Nephron progenitor cell (in vitro differentiated cells): Measurements from ENCODE around the gene FANCI.

ENCODE experiments used
- DNase-seq: peaks from one replicate; pipeline ENCODE4 v3.0.0; 2021
- H3K27ac Mint-ChIP-seq: 2 replicates; pipeline ENCODE4 v1.8.0; 2021; ENCODE audit warnings: mild to moderate bottlenecking, moderate library complexity, mixed read lengths
- H3K27me3 Mint-ChIP-seq: 2 replicates; pipeline ENCODE4 v1.8.0; 2021; ENCODE audit warnings: mild to moderate bottlenecking, low read depth, mixed read lengths; ENCODE audit not compliant: poor library complexity
- H3K36me3 Mint-ChIP-seq: 2 replicates; pipeline ENCODE4 v1.8.0; 2021; ENCODE audit warnings: low read depth, mixed read lengths
- H3K4me1 Mint-ChIP-seq: 2 replicates; pipeline ENCODE4 v1.8.0; 2021; ENCODE audit warnings: mixed read lengths
- H3K4me3 Mint-ChIP-seq: 2 replicates; pipeline ENCODE4 v1.8.0; 2021; ENCODE audit warnings: mild to moderate bottlenecking, moderate library complexity, mixed read lengths
- H3K9me3 Mint-ChIP-seq: 2 replicates; pipeline ENCODE4 v1.8.0; 2021; ENCODE audit warnings: mild to moderate bottlenecking, moderate library complexity, mixed read lengths
- CTCF ChIP-seq: fragments of 200-600 bp; sonication (generic); IDR thresholded peaks from 2 replicates; pipeline ENCODE4 v1.5.0; 2021; ENCODE audit warnings: antibody characterized with exemption

The FANCI gene

GRCh38 chr15:89341316-89342005 lies 97.7 kb downstream of the FANCI start:
- TF ChIP-seq CTCF: no peak
- no peaks in the 10 kb centered on the region for H3K9me3 Mint-ChIP-seq
- no peaks in the 10 kb centered on the region for H3K4me1 Mint-ChIP-seq
- H3K27ac Mint-ChIP-seq: no peak overlapping the region
- DNase-seq: no peak
- no peak overlapping the region for H3K4me3 Mint-ChIP-seq
- H3K27me3 Mint-ChIP-seq: peaks cover 65% of the 10 kb centered on the region
- no peaks in the 10 kb centered on the region for H3K36me3 Mint-ChIP-seq

- no peak for TF ChIP-seq CTCF
- no peaks in the 10 kb centered on the region for H3K36me3 Mint-ChIP-seq
- no peaks in the 10 kb centered on the region for H3K4me1 Mint-ChIP-seq
- H3K4me3 Mint-ChIP-seq: no peak overlapping the region
- DNase-seq: no peak
- peaks cover 65% of the 10 kb centered on the region for H3K27me3 Mint-ChIP-seq
- no peak overlapping the region for H3K27ac Mint-ChIP-seq
- no peaks in the 10 kb centered on the region for H3K9me3 Mint-ChIP-seq
These were observed 99.1 kb downstream of the FANCI start for GRCh38 chr15:89342840-89343239.

GRCh38 chr15:89345248-89345647 lies 101.5 kb downstream of the FANCI start:
- Mint-ChIP-seq H3K4me1 (no peaks in the 10 kb centered on the region), H3K27me3 (peaks cover 68% of the 10 kb centered on the region), H3K4me3 (no peak overlapping the region), H3K27ac (no peak overlapping the region), H3K9me3 (no peaks in the 10 kb centered on the region), H3K36me3 (no peaks in the 10 kb centered on the region)
- no peak for DNase-seq
- TF ChIP-seq CTCF: no peak

GRCh38 chr15:89346516-89347231 lies 102.9 kb downstream of the FANCI start:
- Mint-ChIP-seq H3K36me3 (no peaks in the 10 kb centered on the region), H3K9me3 (no peaks in the 10 kb centered on the region), H3K4me3 (no peak overlapping the region), H3K4me1 (no peaks in the 10 kb centered on the region), H3K27ac (no peak overlapping the region), H3K27me3 (peaks cover 67% of the 10 kb centered on the region)
- DNase-seq: no peak
- TF ChIP-seq CTCF: no peak

GRCh38 chr15:89349206-89349558 lies 105.4 kb downstream of the FANCI start:
- H3K4me1 Mint-ChIP-seq: no peaks in the 10 kb centered on the region
- H3K36me3 Mint-ChIP-seq: no peaks in the 10 kb centered on the region
- DNase-seq: no peak
- TF ChIP-seq CTCF: no peak
- peaks cover 82% of the 10 kb centered on the region for H3K27me3 Mint-ChIP-seq
- no peaks in the 10 kb centered on the region for H3K9me3 Mint-ChIP-seq
- H3K4me3 Mint-ChIP-seq: no peak overlapping the region
- no peak overlapping the region for H3K27ac Mint-ChIP-seq

- no peak for DNase-seq
- Mint-ChIP-seq H3K9me3 (no peaks in the 10 kb centered on the region), H3K27ac (no peak overlapping the region), H3K4me3 (no peak overlapping the region), H3K36me3 (no peaks in the 10 kb centered on the region), H3K4me1 (no peaks in the 10 kb centered on the region), H3K27me3 (peaks cover 94% of the 10 kb centered on the region)
- TF ChIP-seq CTCF: no peak
These were observed 108.7 kb downstream of the FANCI start for GRCh38 chr15:89352476-89352875.
